Neural cell (in vitro differentiated cells): ENCODE results near the gene COL13A1. TPM values are rescaled to one million over a fixed set of nuclear protein-coding genes. Genes with fewer than 3 reads are reported as not detected.

Experiments
- H2AFZ ChIP-seq: fragments of 200-600, 300-800 bp; sonication (generic), shearing (Covaris generic); 2 replicates; pipeline ENCODE4 v1.6.0; 2014; ENCODE audit warnings: low read depth, mild to moderate bottlenecking, antibody characterized with exemption, low read length, moderate library complexity
- H3F3A ChIP-seq: fragments of 200-600 bp; shearing (Covaris generic); 2 replicates; pipeline ENCODE4 v1.6.1; 2016; ENCODE audit warnings: mild to moderate bottlenecking, moderate library complexity, mixed read lengths, antibody characterized with exemption, low read length; ENCODE audit not compliant: insufficient read depth, poor library complexity, severe bottlenecking
- H3K27ac ChIP-seq: fragments of 200-600, 300-800 bp; sonication (generic), shearing (Covaris generic); 2 replicates; pipeline ENCODE4 v1.5.1; 2014; ENCODE audit warnings: mild to moderate bottlenecking, low read length, moderate library complexity
- H3K27me3 ChIP-seq: fragments of 300-800, 200-600 bp; sonication (generic), shearing (Covaris generic); 2 replicates; pipeline ENCODE4 v1.6.0; 2014; ENCODE audit warnings: mild to moderate bottlenecking, low read depth, low read length, moderate library complexity; ENCODE audit not compliant: insufficient read depth
- H3K36me3 ChIP-seq: fragments of 300-800, 200-600 bp; sonication (generic), shearing (Covaris generic); 2 replicates; pipeline ENCODE4 v1.5.1; 2014; ENCODE audit warnings: mild to moderate bottlenecking, antibody characterized with exemption, low read length, moderate library complexity; ENCODE audit not compliant: insufficient read depth
- H3K4me2 ChIP-seq: fragments of 300-800, 200-600 bp; sonication (generic), shearing (Covaris generic); 2 replicates; pipeline ENCODE4 v1.6.0; 2014; ENCODE audit warnings: mild to moderate bottlenecking, low read length
- H3K4me3 ChIP-seq: fragments of 300-800, 200-600 bp; sonication (generic), shearing (Covaris generic); 2 replicates; pipeline ENCODE4 v1.5.1; 2014; ENCODE audit warnings: mild to moderate bottlenecking, low read length, moderate library complexity
- H3K79me2 ChIP-seq: fragments of 200-600 bp; shearing (Covaris generic); replicated peaks from 2 replicates; pipeline ENCODE4 v1.6.0; 2014; ENCODE audit warnings: mild to moderate bottlenecking, low read length, moderate library complexity; ENCODE audit not compliant: insufficient read depth
- H3K9ac ChIP-seq: fragments of 300-800, 200-600 bp; sonication (generic), shearing (Covaris generic); 2 replicates; pipeline ENCODE4 v1.6.1; 2016; ENCODE audit warnings: mild to moderate bottlenecking, low read length, mixed read lengths
- H3K9me2 ChIP-seq: fragments of 200-600 bp; shearing (Covaris generic); 2 replicates; pipeline ENCODE4 v1.6.1; 2016; ENCODE audit warnings: mild to moderate bottlenecking, low read length, mixed read lengths; ENCODE audit not compliant: insufficient read depth
- H3K9me3 ChIP-seq: fragments of 200-600, 300-800 bp; sonication (generic), shearing (Covaris generic); 2 replicates; pipeline ENCODE4 v1.6.1; 2016; ENCODE audit warnings: mild to moderate bottlenecking, mixed run types, low read length, moderate library complexity, mixed read lengths
- H4K20me1 ChIP-seq: fragments of 200-600 bp; shearing (Covaris generic); 2 replicates; pipeline ENCODE4 v1.6.1; 2016; ENCODE audit warnings: mild to moderate bottlenecking, mixed run types; ENCODE audit not compliant: insufficient read depth
- CTCF ChIP-seq: fragments of 450-650 bp; IDR thresholded peaks from 2 replicates; pipeline ENCODE4 v1.5.1; 2014; ENCODE audit warnings: antibody characterized with exemption, mild to moderate bottlenecking, moderate library complexity; ENCODE audit not compliant: poor library complexity, severe bottlenecking
- EP300 ChIP-seq: fragments of 450-650 bp; conservative IDR thresholded peaks from 2 replicates; pipeline ENCODE4 v1.6.1; 2014; ENCODE audit warnings: antibody characterized with exemption, mild to moderate bottlenecking, moderate library complexity; ENCODE audit not compliant: poor library complexity, severe bottlenecking
- EZH2 ChIP-seq: fragments of 200-600, 300-800 bp; shearing (Covaris generic), sonication (generic); IDR thresholded peaks from 2 replicates; pipeline ENCODE4 v1.6.1; 2014; ENCODE audit warnings: antibody characterized with exemption, low read length, borderline replicate concordance, mild to moderate bottlenecking; ENCODE audit not compliant: insufficient read depth, poor library complexity, severe bottlenecking
- MXI1 ChIP-seq: fragments of 450-650 bp; conservative IDR thresholded peaks from 2 replicates; pipeline ENCODE4 v1.6.1; 2014; ENCODE audit warnings: antibody characterized with exemption, mild to moderate bottlenecking; ENCODE audit not compliant: poor library complexity, severe bottlenecking
- POLR2AphosphoS5 ChIP-seq: IDR thresholded peaks from 2 replicates; pipeline ENCODE4 v1.6.1; 2012
- RAD21 ChIP-seq: fragments of 450-650 bp; conservative IDR thresholded peaks from 2 replicates; pipeline ENCODE4 v1.6.1; 2014; ENCODE audit warnings: antibody characterized with exemption, mild to moderate bottlenecking, moderate library complexity
- REST ChIP-seq: IDR thresholded peaks from 2 replicates; pipeline ENCODE4 v1.6.1; 2012; ENCODE audit warnings: borderline replicate concordance
- SMC3 ChIP-seq: fragments of 450-650 bp; conservative IDR thresholded peaks from 2 replicates; pipeline ENCODE4 v1.6.1; 2014; ENCODE audit warnings: antibody characterized with exemption, mild to moderate bottlenecking, moderate library complexity; ENCODE audit not compliant: poor library complexity
- TAF1 ChIP-seq: IDR thresholded peaks from 2 replicates; pipeline ENCODE4 v1.6.1; 2012; ENCODE audit warnings: low read depth
- polyA plus RNA-seq: library from polyadenylated mRNA; depleted of rRNA; stranded (reverse); fragments of >200 nt; gene quantifications from 2 replicates; pipeline ENCODE4 v1.2.3, GENCODE V29; 2014

The COL13A1 gene
- polyA plus RNA-seq, 1 donor from 2014 or later = 4.7 TPM

- H3F3A ChIP-seq = no peaks in the 10 kb centered on the region
- no peaks in the 10 kb centered on the region for H3K36me3 ChIP-seq
- no peaks in the 10 kb centered on the region for H3K9me3 ChIP-seq
- H3K4me3 ChIP-seq = no peak overlapping the region
- no peak overlapping the region for H3K4me2 ChIP-seq
- H3K27ac ChIP-seq = no peak overlapping the region
- no peak for TF ChIP-seq TAF1
- no peak for TF ChIP-seq RAD21
- no peak for TF ChIP-seq SMC3
- TF ChIP-seq MXI1 = no peak
- H3K9ac ChIP-seq = no peak overlapping the region
- no peaks in the 10 kb centered on the region for H3K9me2 ChIP-seq
- no peaks in the 10 kb centered on the region for H3K79me2 ChIP-seq
- H4K20me1 ChIP-seq = no peaks in the 10 kb centered on the region
- H2AFZ ChIP-seq = no peak overlapping the region
- H3K27me3 ChIP-seq = no peaks in the 10 kb centered on the region
Measured at GRCh38 chr10:69866688-69867461, 65.2 kb downstream of the COL13A1 start.

- H3K36me3 ChIP-seq = no peaks in the 10 kb centered on the region
- TF ChIP-seq EP300 (no peak), RAD21 (no peak), REST (no peak), EZH2 (no peak), POLR2AphosphoS5 (no peak), MXI1 (no peak), CTCF (no peak), TAF1 (no peak), SMC3 (no peak)
- H3K9me3 ChIP-seq = no peaks in the 10 kb centered on the region
- no peak overlapping the region for H3K4me3 ChIP-seq
- no peak overlapping the region for H2AFZ ChIP-seq
- H3K9me2 ChIP-seq = no peaks in the 10 kb centered on the region
- H3K27ac ChIP-seq = no peak overlapping the region
- no peaks in the 10 kb centered on the region for H3K27me3 ChIP-seq
- H3F3A ChIP-seq = no peaks in the 10 kb centered on the region
- H4K20me1 ChIP-seq = no peaks in the 10 kb centered on the region
- no peaks in the 10 kb centered on the region for H3K79me2 ChIP-seq
- H3K4me2 ChIP-seq = no peak overlapping the region
- H3K9ac ChIP-seq = no peak overlapping the region
Measured at GRCh38 chr10:69867699-69868558, 66.2 kb downstream of the COL13A1 start.
